GM19328 (cell line): ENCODE data around the gene DNAH6.
"Not testable (repeated sequence)": the region's sequence is repeated elsewhere in the genome, so short reads cannot be mapped to it uniquely, and the experiment has no call there.

Experiments used
- ATAC-seq: cut with Tn5 transposase; IDR thresholded peaks from one replicate; pipeline ENCODE4 v1.9.1; 2021; ENCODE audit warnings: mild to moderate bottlenecking, moderate library complexity; ENCODE audit not compliant: unreplicated experiment

DNAH6 gene

GRCh38 chr2:84858937-84859336 lies 342.6 kb downstream of the DNAH6 start:
- no peak for ATAC-seq

DNA sequence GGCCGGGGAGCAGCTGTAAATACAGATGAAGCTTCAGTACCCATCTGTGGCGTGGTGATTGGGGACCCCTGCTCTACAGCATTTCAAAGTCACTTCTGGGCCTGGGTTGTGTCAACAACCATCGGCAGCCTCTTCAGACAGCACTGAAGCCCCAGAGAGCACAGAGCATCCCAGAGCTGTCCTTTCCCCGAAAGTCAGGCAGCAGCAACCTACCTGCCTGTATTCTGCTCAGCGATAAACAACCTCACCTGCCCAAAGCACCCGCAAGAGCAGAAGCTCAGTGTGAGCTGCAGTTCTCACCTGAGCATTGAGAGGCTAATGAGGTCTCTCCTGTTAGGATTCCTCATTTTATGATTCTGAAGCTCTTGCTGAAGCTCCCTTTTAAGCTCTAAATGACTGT lies 345.2 kb downstream of the DNAH6 start:
- ATAC-seq = no peak

GRCh38 chr2:84862006-84862405 lies 345.7 kb downstream of the DNAH6 start:
- ATAC-seq = no peak

- no peak for ATAC-seq
Observed at GRCh38 chr2:84865181-84865783, 349.0 kb downstream of the DNAH6 start.

DNA sequence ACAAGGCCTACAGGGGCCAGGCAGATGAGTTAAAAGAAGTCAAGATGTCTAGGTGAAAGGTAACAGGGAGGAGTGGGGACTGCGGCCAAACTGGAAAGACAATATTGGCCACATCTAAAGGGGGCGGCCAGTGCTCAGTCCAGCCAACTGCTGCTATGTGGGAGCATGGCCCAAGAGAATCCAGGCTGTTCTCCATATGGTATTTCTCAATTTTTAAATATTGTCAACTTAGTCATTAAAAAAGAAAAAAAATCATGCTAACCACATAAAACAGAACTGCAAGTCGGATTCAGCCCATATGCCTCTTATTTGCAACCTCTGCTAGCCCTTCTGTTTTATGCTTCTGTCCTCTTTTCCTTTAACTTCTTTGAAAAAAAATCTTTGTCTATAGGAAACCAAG lies 349.8 kb downstream of the DNAH6 start:
- ATAC-seq = no peak

- ATAC-seq = not testable (repeated sequence)
Observed at GRCh38 chr2:84868327-84868726, 352.0 kb downstream of the DNAH6 start.
